B cell (primary cell): ENCODE results near the gene THBS4.

Source experiments
- CTCF ChIP-seq: fragments of 200-600 bp; IDR thresholded peaks from one replicate; pipeline ENCODE4 v1.8.0; 2022; ENCODE audit warnings: antibody characterized with exemption, mild to moderate bottlenecking
- EZH2 ChIP-seq: IDR thresholded peaks from 2 replicates; pipeline ENCODE4 v1.6.1; 2012; ENCODE audit warnings: borderline replicate concordance, low read depth, mild to moderate bottlenecking, moderate library complexity, low read length; ENCODE audit not compliant: insufficient read depth, poor library complexity, severe bottlenecking

GRCh38 chr5:80077051-80077714 is 42.0 kb downstream of the THBS4 start:
- TF ChIP-seq CTCF (no peak), EZH2 (no peak)
